Keratinocyte (primary cell): Measurements from ENCODE around the gene RASSF7. TPM values are rescaled to one million over a fixed set of nuclear protein-coding genes. Genes with fewer than 3 reads are reported as not detected.

ENCODE experiments used
- DNase-seq: peaks from one replicate; pipeline ENCODE4 v3.0.0-alpha.2; 2011; ENCODE audit warnings: low read depth, missing footprints, low spot score
- FAIRE-seq: peaks from 2 replicates; lab custom pipeline; 2011; peaks lifted over from hg19 to GRCh38; lab: Jason Lieb, UNC
- H2AFZ ChIP-seq: 2 replicates; pipeline ENCODE4 v1.6.0; 2012; ENCODE audit warnings: low read length, control low read depth, inconsistent platforms; ENCODE audit not compliant: control insufficient read depth
- H3K27ac ChIP-seq: 2 replicates; pipeline ENCODE4 v1.5.1; 2011; ENCODE audit warnings: low read length; ENCODE audit not compliant: control insufficient read depth, insufficient read depth
- H3K27me3 ChIP-seq: 3 replicates; pipeline ENCODE4 v1.6.0; 2011; ENCODE audit warnings: low read length; ENCODE audit not compliant: control insufficient read depth, insufficient read depth; ENCODE audit errors: extremely low read depth
- H3K36me3 ChIP-seq, 2 experiments: 2 replicates in 1 of 2; 3 replicates in 1 of 2; pipeline ENCODE4 v1.5.1; 2011; ENCODE audit warnings: low read length in 2 of 2, mild to moderate bottlenecking in 1 of 2; ENCODE audit not compliant: control insufficient read depth in 2 of 2, insufficient read depth in 2 of 2; ENCODE audit errors: extremely low read depth in 1 of 2
- H3K4me1 ChIP-seq: 3 replicates; pipeline ENCODE4 v1.5.1; 2011; ENCODE audit warnings: low read length; ENCODE audit not compliant: control insufficient read depth, insufficient read depth; ENCODE audit errors: extremely low read depth
- H3K4me2 ChIP-seq: 3 replicates; pipeline ENCODE4 v1.6.0; 2011; ENCODE audit warnings: low read depth, low read length; ENCODE audit not compliant: control insufficient read depth, insufficient read depth; ENCODE audit errors: extremely low read depth
- H3K4me3 ChIP-seq, 3 experiments: fragments of 200-600 bp in 1 of 3; sonication (generic) in 1 of 3; 2 replicates in 2 of 3; 3 replicates in 1 of 3; pipeline ENCODE4 v1.5.1; 2011 to 2016; ENCODE audit warnings: low read length in 3 of 3, mild to moderate bottlenecking in 3 of 3, control low read depth in 2 of 3, inconsistent platforms in 1 of 3, low read depth in 1 of 3, mixed read lengths in 1 of 3, mixed run types in 1 of 3, moderate library complexity in 1 of 3; ENCODE audit not compliant: control insufficient read depth in 2 of 3, insufficient read depth in 2 of 3; ENCODE audit errors: extremely low read depth in 1 of 3
- H3K79me2 ChIP-seq: 2 replicates; pipeline ENCODE4 v1.6.0; 2012; ENCODE audit warnings: low read length; ENCODE audit not compliant: control insufficient read depth, insufficient read depth
- H3K9ac ChIP-seq: 3 replicates; pipeline ENCODE4 v1.6.0; 2011; ENCODE audit warnings: low read length; ENCODE audit not compliant: control insufficient read depth, insufficient read depth; ENCODE audit errors: extremely low read depth
- H3K9me1 ChIP-seq: 3 replicates; pipeline ENCODE4 v1.6.0; 2011; ENCODE audit warnings: low read length; ENCODE audit not compliant: control insufficient read depth, insufficient read depth; ENCODE audit errors: extremely low read depth
- H3K9me3 ChIP-seq: 2 replicates; pipeline ENCODE4 v1.5.1; 2012; ENCODE audit warnings: low read depth, low read length; ENCODE audit not compliant: control insufficient read depth
- H4K20me1 ChIP-seq: 3 replicates; pipeline ENCODE4 v1.6.0; 2011; ENCODE audit warnings: low read length; ENCODE audit not compliant: control insufficient read depth, insufficient read depth; ENCODE audit errors: extremely low read depth
- EZH2 ChIP-seq: IDR thresholded peaks from one replicate; pipeline ENCODE4 v1.6.1; 2012; ENCODE audit warnings: inconsistent platforms, mild to moderate bottlenecking, low read length, moderate library complexity
- dilution Hi-C: fragments of 300-500 bp; cut with MboI; formaldehyde crosslinking; loops from one replicate; pipeline ENCODE4 v1.7.0; 2020; ENCODE audit warnings: low sequenced_read_pairs; ENCODE audit not compliant: extremely low pct_ligation_motif_present
- polyA plus RNA-seq, 5 experiments: library from polyadenylated mRNA; depleted of rRNA in 3 of 5; stranded (reverse) in 3 of 5; stranded (forward) in 1 of 5; unstranded in 1 of 5; fragments of >200 nt; gene quantifications; 1 replicate in 1 of 5; 2 replicates in 3 of 5; 3 replicates in 1 of 5; pipeline versions ENCODE4 v1.2.1 to v1.2.3, GENCODE V29; 2011 to 2012; ENCODE audit warnings: missing spikeins in 2 of 5, low read depth in 1 of 5, low replicate concordance in 1 of 5
- TF ChIP-seq, protein P1 (sequence below), 3 experiments: IDR thresholded peaks in 1 of 3; conservative IDR thresholded peaks in 1 of 3; optimal IDR thresholded peaks in 1 of 3; 2 replicates in 2 of 3; 3 replicates in 1 of 3; pipeline versions ENCODE3 to v1.5.1; 2011; ENCODE audit warnings: low read length in 3 of 3, mild to moderate bottlenecking in 3 of 3, moderate library complexity in 2 of 3, control low read depth in 1 of 3, inconsistent platforms in 1 of 3; ENCODE audit not compliant: insufficient read depth in 2 of 3; ENCODE audit errors: extremely low read depth in 1 of 3

Gene RASSF7
- polyA plus RNA-seq, 1 donor (not counting 4 experiments of a cell fraction or from before 2014, with no cell fraction given), result 24.3 TPM

DNA sequence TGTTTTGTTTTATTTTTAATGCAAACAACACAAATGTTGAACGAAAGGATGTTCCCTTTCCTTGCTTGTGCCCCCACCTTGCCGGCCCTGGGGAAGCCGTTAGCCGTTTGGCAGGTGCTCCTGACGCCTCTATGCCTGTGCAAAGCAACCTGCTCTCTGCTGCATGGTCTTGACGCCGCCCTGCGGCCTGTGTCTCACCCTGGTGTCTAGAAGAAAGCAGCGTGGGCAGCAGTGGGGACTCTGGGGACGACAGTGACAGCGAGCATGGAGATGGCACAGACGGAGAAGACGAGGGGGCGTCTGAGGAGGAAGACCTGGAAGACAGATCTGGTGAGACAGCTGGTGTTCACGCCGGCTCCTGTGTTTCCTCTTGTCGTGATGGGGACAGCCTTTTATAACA lies 21.0 kb downstream of the RASSF7 start:
- Histone ChIP-seq H3K27ac (no peak overlapping the region), H3K27me3 (no peaks in the 10 kb centered on the region), H4K20me1 (peaks cover 50% of the 10 kb centered on the region), H3K4me3 (no peak overlapping the region), H3K9me3 (no peaks in the 10 kb centered on the region), H3K9me1 (peaks cover 8% of the 10 kb centered on the region), H3K9ac (no peak overlapping the region), H3K4me1 (peaks cover 22% of the 10 kb centered on the region), H2AFZ (no peak overlapping the region), H3K36me3 (peaks cover 17 to 29% of the 10 kb centered on the region in 2 experiments), H3K79me2 (peaks cover 88% of the 10 kb centered on the region), H3K4me2 (no peak overlapping the region)
- dilution Hi-C loops, result no loop called here
- FAIRE-seq (no peak), DNase-seq (no peak)
- TF ChIP-seq, protein P1, sequence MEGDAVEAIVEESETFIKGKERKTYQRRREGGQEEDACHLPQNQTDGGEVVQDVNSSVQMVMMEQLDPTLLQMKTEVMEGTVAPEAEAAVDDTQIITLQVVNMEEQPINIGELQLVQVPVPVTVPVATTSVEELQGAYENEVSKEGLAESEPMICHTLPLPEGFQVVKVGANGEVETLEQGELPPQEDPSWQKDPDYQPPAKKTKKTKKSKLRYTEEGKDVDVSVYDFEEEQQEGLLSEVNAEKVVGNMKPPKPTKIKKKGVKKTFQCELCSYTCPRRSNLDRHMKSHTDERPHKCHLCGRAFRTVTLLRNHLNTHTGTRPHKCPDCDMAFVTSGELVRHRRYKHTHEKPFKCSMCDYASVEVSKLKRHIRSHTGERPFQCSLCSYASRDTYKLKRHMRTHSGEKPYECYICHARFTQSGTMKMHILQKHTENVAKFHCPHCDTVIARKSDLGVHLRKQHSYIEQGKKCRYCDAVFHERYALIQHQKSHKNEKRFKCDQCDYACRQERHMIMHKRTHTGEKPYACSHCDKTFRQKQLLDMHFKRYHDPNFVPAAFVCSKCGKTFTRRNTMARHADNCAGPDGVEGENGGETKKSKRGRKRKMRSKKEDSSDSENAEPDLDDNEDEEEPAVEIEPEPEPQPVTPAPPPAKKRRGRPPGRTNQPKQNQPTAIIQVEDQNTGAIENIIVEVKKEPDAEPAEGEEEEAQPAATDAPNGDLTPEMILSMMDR (optimal IDR thresholded peaks at IDR 0.05 in 1 of 3, IDR thresholded peaks at IDR 0.05 in 1 of 3, conservative IDR thresholded peaks at IDR 0.05 in 1 of 3; ENCODE audit: extremely low read depth in 1 of 3, insufficient read depth in 2 of 3, low read length in 3 of 3), result no peak
- TF ChIP-seq EZH2, result no peak

GRCh38 chr11:584287-584686 lies 23.5 kb downstream of the RASSF7 start:
- FAIRE-seq (no peak), DNase-seq (no peak)
- TF ChIP-seq, protein P1 (optimal IDR thresholded peaks at IDR 0.05 in 1 of 3, IDR thresholded peaks at IDR 0.05 in 1 of 3, conservative IDR thresholded peaks at IDR 0.05 in 1 of 3; ENCODE audit: extremely low read depth in 1 of 3, insufficient read depth in 2 of 3, low read length in 3 of 3), result no peak
- no peak for TF ChIP-seq EZH2
- H3K4me3 ChIP-seq, result no peak overlapping the region
- H3K9me3 ChIP-seq, result no peaks in the 10 kb centered on the region
- peaks cover 7% of the 10 kb centered on the region for H3K4me1 ChIP-seq
- dilution Hi-C loops, result no loop called here
- peaks cover 24 to 44% of the 10 kb centered on the region in 2 experiments for H3K36me3 ChIP-seq
- H3K9me1 ChIP-seq, result peaks cover under 1% of the 10 kb centered on the region
- no peaks in the 10 kb centered on the region for H3K27me3 ChIP-seq
- H3K27ac ChIP-seq, result no peak overlapping the region
- no peak overlapping the region for H3K4me2 ChIP-seq
- H2AFZ ChIP-seq, result no peak overlapping the region
- peaks cover 28% of the 10 kb centered on the region for H4K20me1 ChIP-seq
- peaks cover 82% of the 10 kb centered on the region for H3K79me2 ChIP-seq
- no peak overlapping the region for H3K9ac ChIP-seq
